HG03439 (cell line): Measurements from ENCODE around the gene MKRN2.
"Not testable (repeated sequence)": the region's sequence is repeated elsewhere in the genome, so short reads cannot be mapped to it uniquely, and the experiment has no call there.

Experiments
- ATAC-seq: cut with Tn5 transposase; IDR thresholded peaks from one replicate; pipeline ENCODE4 v1.9.1; 2021; ENCODE audit warnings: mild to moderate bottlenecking, moderate library complexity; ENCODE audit not compliant: unreplicated experiment

MKRN2 gene

DNA sequence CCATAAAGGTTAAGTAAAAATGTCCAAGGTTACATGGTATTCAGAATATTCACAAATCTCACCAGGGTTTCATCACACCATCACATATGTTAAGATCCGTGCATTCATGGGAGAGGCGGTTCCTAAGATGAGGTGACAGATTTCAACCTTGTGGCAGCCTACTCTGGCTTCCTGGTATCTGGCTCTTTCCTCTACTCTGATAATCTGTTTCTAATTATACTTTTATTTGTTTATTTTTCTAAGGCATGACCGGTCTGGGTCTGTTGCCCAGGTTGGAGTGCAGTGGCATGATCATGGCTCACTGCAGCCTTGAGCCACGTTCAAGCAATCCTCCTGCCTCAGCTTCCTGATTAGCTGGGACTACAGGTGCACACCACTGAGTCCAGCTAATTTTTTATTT lies 72.7 kb downstream of the MKRN2 start:
- ATAC-seq, result no peak

DNA sequence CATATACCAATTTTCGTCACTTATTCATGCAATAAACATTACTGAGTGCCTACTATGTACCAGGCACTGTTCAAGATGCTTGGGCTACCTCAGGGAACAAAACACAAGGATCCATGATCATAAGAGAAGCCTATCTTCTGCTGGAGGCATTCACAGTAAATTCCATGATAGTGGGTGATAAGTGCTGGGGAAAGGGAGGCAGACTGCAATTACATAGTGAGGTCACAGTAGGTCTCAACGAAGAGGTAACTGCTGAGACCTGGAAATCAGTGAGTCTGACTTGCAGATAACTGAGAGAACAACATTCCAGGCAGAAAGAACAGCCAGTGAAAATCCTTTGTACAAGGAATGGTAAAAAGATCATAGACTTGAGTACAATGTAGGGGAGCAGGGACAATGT lies 73.4 kb downstream of the MKRN2 start:
- ATAC-seq, result no peak

DNA sequence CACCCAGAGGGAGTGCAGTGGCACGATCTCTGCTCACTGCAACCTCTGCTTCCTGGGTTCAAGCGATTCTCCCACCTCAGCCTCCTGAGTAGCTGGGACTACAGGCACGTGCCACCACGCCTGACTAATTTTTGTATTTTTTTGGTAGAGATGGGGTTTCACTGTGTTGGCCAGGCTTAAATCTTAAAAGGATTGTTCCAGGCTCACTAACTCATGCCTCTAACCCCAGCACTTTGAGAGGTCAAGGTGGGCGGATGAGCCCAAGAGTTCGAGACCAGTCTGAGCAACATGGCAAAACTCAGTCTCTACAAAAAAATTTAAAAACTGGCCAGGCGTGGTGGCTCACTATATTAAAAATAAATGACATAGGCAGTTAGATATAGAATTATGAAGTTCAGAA lies 74.0 kb downstream of the MKRN2 start:
- ATAC-seq, result not testable (repeated sequence)

DNA sequence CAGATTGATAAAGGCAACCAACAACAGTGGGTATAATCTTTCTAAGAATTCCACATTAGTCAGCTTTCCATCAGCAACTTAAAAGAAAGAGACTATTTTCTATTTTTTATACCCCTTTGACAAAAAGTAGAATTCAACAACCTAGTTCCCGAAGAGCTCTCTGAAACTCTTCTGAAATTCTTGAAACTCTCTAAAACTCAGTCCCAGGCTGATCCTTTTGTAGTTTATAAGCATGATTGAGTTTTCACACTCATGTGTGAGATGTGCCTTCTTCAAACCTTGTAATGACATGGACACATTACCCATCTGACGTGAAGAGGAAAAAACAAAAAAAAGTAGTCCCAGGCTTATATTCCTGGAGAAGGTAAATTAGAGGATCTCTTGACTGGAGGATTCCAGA lies 75.6 kb downstream of the MKRN2 start:
- no peak for ATAC-seq

GRCh38 chr3:12633108-12633507 lies 76.2 kb downstream of the MKRN2 start:
- no peak for ATAC-seq
